CD4-positive, alpha-beta memory T cell (primary cell): Measurements from ENCODE around the gene GRPEL1. TPM values are rescaled to one million over a fixed set of nuclear protein-coding genes. Genes with fewer than 3 reads are reported as not detected.
A peak's percentile ranks its signal among the peaks of the same experiment; 100 is the strongest.

Experiments used
- CTCF ChIA-PET: fragments of 350-600 bp; sonication (Branson Sonifier 250); formaldehyde crosslinking; loops from one replicate; lab custom pipeline; 2021; ENCODE audit warnings: inconsistent platforms; ENCODE audit not compliant: partially characterized antibody; lab: Charles Lee
- POLR2A ChIA-PET: fragments of 350-600 bp; sonication (Branson Sonifier 250); formaldehyde crosslinking; loops from one replicate; lab custom pipeline; 2021; ENCODE audit not compliant: partially characterized antibody; lab: Charles Lee
- DNase-seq, 5 donors: peaks; one replicate each; pipeline versions ENCODE4 v3.0.0 to v3.0.0-alpha.2; 2020 to 2022; ENCODE audit warnings: mixed read lengths in 1 of 5
- H3K27ac ChIP-seq: one replicate; pipeline ENCODE4 v1.7.0; 2013; ENCODE audit warnings: low read depth, low read length
- H3K27me3 ChIP-seq: 2 replicates; pipeline ENCODE4 v1.7.0; 2013; ENCODE audit warnings: mild to moderate bottlenecking, low read length, moderate library complexity; ENCODE audit not compliant: insufficient read depth
- H3K36me3 ChIP-seq: 2 replicates; pipeline ENCODE4 v1.7.0; 2013; ENCODE audit warnings: mild to moderate bottlenecking, low read length, moderate library complexity; ENCODE audit not compliant: insufficient read depth
- H3K4me1 ChIP-seq: 2 replicates; pipeline ENCODE4 v1.7.0; 2013; ENCODE audit warnings: mild to moderate bottlenecking, low read length, moderate library complexity; ENCODE audit not compliant: insufficient read depth
- H3K4me3 ChIP-seq, 2 donors: one replicate each; pipeline ENCODE4 v1.7.0; 2013; ENCODE audit warnings: low read length in 2 of 2, mild to moderate bottlenecking in 1 of 2
- H3K9me3 ChIP-seq, 2 donors: one replicate each; pipeline ENCODE4 v1.7.0; 2013; ENCODE audit warnings: low read length in 2 of 2, control low read depth in 1 of 2; ENCODE audit not compliant: control insufficient read depth in 1 of 2
- H3K27ac Mint-ChIP-seq, 7 donors: one replicate each; pipeline ENCODE4 v1.8.0; 2020 to 2021; ENCODE audit warnings: mixed read lengths in 7 of 7, mild to moderate bottlenecking in 6 of 7, inconsistent platforms in 3 of 7, moderate library complexity in 3 of 7
- H3K27me3 Mint-ChIP-seq, 2 donors: one replicate each; pipeline ENCODE4 v1.8.0; 2020 to 2021; ENCODE audit warnings: mixed read lengths in 2 of 2
- H3K36me3 Mint-ChIP-seq, 2 donors: one replicate each; pipeline ENCODE4 v1.8.0; 2020 to 2021; ENCODE audit warnings: mixed read lengths in 2 of 2, inconsistent platforms in 1 of 2, mild to moderate bottlenecking in 1 of 2
- H3K4me1 Mint-ChIP-seq, 4 donors: one replicate each; pipeline ENCODE4 v1.8.0; 2020 to 2021; ENCODE audit warnings: mixed read lengths in 4 of 4, mild to moderate bottlenecking in 1 of 4
- H3K4me3 Mint-ChIP-seq, 8 donors: one replicate each; pipeline ENCODE4 v1.8.0; 2020 to 2021; ENCODE audit warnings: mixed read lengths in 8 of 8, mild to moderate bottlenecking in 7 of 8, moderate library complexity in 6 of 8, inconsistent platforms in 3 of 8
- H3K9me3 Mint-ChIP-seq, 8 donors: one replicate each; pipeline ENCODE4 v1.8.0; 2020 to 2021; ENCODE audit warnings: mixed read lengths in 8 of 8, mild to moderate bottlenecking in 5 of 8, inconsistent platforms in 3 of 8, moderate library complexity in 1 of 8
- intact Hi-C: fragments of 100-400 bp; cut with micrococcal nuclease; formaldehyde crosslinking; loops from one replicate; pipeline ENCODE4 v1.15.1; 2023
- polyA plus RNA-seq, 2 donors: library from polyadenylated mRNA; unstranded; fragments of 300-500 nt; fragmentation: Illumina TruSeq; gene quantifications; one replicate each; pipeline ENCODE4 v1.2.3, GENCODE V29; 2021
- total RNA-seq, 2 experiments: library from RNA; stranded (reverse); gene quantifications; one replicate each; pipeline ENCODE4 v1.2.3, GENCODE V29; 2021

Gene GRPEL1
- total and polyA plus RNA-seq, 4 experiments from 2014 or later = 35.3 to 77.2 (median 46.9) TPM

- intact Hi-C loops = no loop called here
- H3K4me3 ChIP-seq = no peak overlapping the region
- Mint-ChIP-seq H3K27me3 (peaks cover 0 to 2% of the 10 kb centered on the region in 2 donors), H3K9me3 (no peaks in the 10 kb centered on the region), H3K27ac (no peak overlapping the region), H3K36me3 (no peaks in the 10 kb centered on the region), H3K4me3 (no peak overlapping the region), H3K4me1 (peaks cover 6 to 19% (median 10%) of the 10 kb centered on the region in 4 donors)
- no peaks in the 10 kb centered on the region for H3K36me3 ChIP-seq
- ChIA-PET POLR2A (interaction anchor here (0.9 to 1.2 kb wide), 2 partner anchors 30 to 164 kb away, joined by 3 read pairs; partner anchors contain the start of genes TADA2B and TBC1D14), CTCF (interaction anchor here (8.2 to 11.0 kb wide), 2 partner anchors 32 to 355 kb away, joined by 114 to 204 read pairs; partner anchors contain the start of genes BLOC1S4 and TADA2B)
- no peaks in the 10 kb centered on the region for H3K9me3 ChIP-seq
- peaks cover 8% of the 10 kb centered on the region for H3K4me1 ChIP-seq
- no peaks in the 10 kb centered on the region for H3K27me3 ChIP-seq
- H3K27ac ChIP-seq = no peak overlapping the region
- no peak for DNase-seq
Observed at GRCh38 chr4:7073526-7074390, 5.9 kb upstream of the GRPEL1 start.

- H3K36me3 ChIP-seq = no peaks in the 10 kb centered on the region
- no peak for DNase-seq
- Mint-ChIP-seq H3K9me3 (peaks cover 0 to under 1% (median 0%) of the 10 kb centered on the region in 8 donors), H3K27me3 (peaks cover 0 to 2% of the 10 kb centered on the region in 2 donors), H3K4me3 (no peak overlapping the region), H3K27ac (no peak overlapping the region), H3K36me3 (peaks cover 0 to 1% of the 10 kb centered on the region in 2 donors), H3K4me1 (peaks cover 8 to 26% (median 15%) of the 10 kb centered on the region in 4 donors)
- ChIA-PET POLR2A (interaction anchor here (0.9 to 1.2 kb wide), 2 partner anchors 29 to 164 kb away, joined by 3 read pairs; partner anchors contain the start of genes TADA2B and TBC1D14), CTCF (interaction anchor here (1.6 to 11.0 kb wide), 4 partner anchors 31 to 354 kb away, joined by 3 to 204 read pairs (median 102); partner anchors contain the start of genes BLOC1S4, TADA2B and TBC1D14)
- no peaks in the 10 kb centered on the region for H3K9me3 ChIP-seq
- H3K4me1 ChIP-seq = peaks cover 11% of the 10 kb centered on the region
- H3K27ac ChIP-seq = no peak overlapping the region
- intact Hi-C loops = no loop called here
- H3K4me3 ChIP-seq = no peak overlapping the region
- H3K27me3 ChIP-seq = no peaks in the 10 kb centered on the region
Observed at GRCh38 chr4:7073059-7073458, 5.2 kb upstream of the GRPEL1 start.

- Mint-ChIP-seq H3K36me3 (peaks cover 0 to 10% of the 10 kb centered on the region in 2 donors), H3K27ac (peak overlapping the region in 5 of 7 donors; percentile 31 to 88 (median 78)), H3K9me3 (peaks cover 0 to 2% (median 0%) of the 10 kb centered on the region in 8 donors), H3K4me1 (peaks cover 13 to 45% (median 30%) of the 10 kb centered on the region in 4 donors), H3K27me3 (peaks cover 0 to 2% of the 10 kb centered on the region in 2 donors), H3K4me3 (peak overlapping the region; percentile 46 to 81 (median 58))
- POLR2A ChIA-PET = interaction anchor here (0.8 to 11.0 kb wide), 8 partner anchors 12 to 396 kb away, joined by 3 to 231 read pairs (median 4); partner anchors contain the start of genes TADA2B and TBC1D14
- no peaks in the 10 kb centered on the region for H3K36me3 ChIP-seq
- H3K4me3 ChIP-seq = no peak overlapping the region
- peak; percentile 83 to 87 (median 86) for DNase-seq
- peaks cover 26% of the 10 kb centered on the region for H3K4me1 ChIP-seq
- H3K27ac ChIP-seq = no peak overlapping the region
- CTCF ChIA-PET = interaction anchor here (0.6 to 11.0 kb wide), 41 partner anchors 8 to 432 kb away, joined by 3 to 204 read pairs (median 4); partner anchors contain the start of genes BLOC1S4, TADA2B and TBC1D14
- intact Hi-C loops = loop anchor here (1.0 kb wide), 3 partner anchors 97 to 197 kb away; no protein-coding TSS in a partner anchor
- H3K9me3 ChIP-seq = no peaks in the 10 kb centered on the region
- H3K27me3 ChIP-seq = no peaks in the 10 kb centered on the region
Observed at GRCh38 chr4:7070729-7071511, 3.1 kb upstream of the GRPEL1 start.

GRCh38 chr4:7068883-7069282, 1.0 kb upstream of the GRPEL1 start:
- peaks cover 20 to 58% (median 40%) of the 10 kb centered on the region in 4 donors for H3K4me1 Mint-ChIP-seq
- H3K27ac Mint-ChIP-seq = peak overlapping the region; percentile 82 to 98 (median 96)
- ChIA-PET CTCF (interaction anchor here (0.8 to 11.0 kb wide), 11 partner anchors 15 to 438 kb away, joined by 3 to 204 read pairs (median 23); partner anchors contain the start of genes BLOC1S4, TADA2B and TBC1D14), POLR2A (interaction anchor here (0.8 to 11.0 kb wide), 22 partner anchors 13 to 494 kb away, joined by 3 to 231 read pairs (median 9); partner anchors contain the start of genes BLOC1S4, MAN2B2, MRFAP1 and MRFAP1L1)
- peak overlapping the region; percentile 93 to 98 (median 96) for H3K4me3 Mint-ChIP-seq
- peak overlapping the region; percentile 69 for H3K27ac ChIP-seq
- peaks cover 7% of the 10 kb centered on the region for H3K36me3 ChIP-seq
- H3K4me1 ChIP-seq = peaks cover 42% of the 10 kb centered on the region
- peaks cover 0 to 2% (median 0%) of the 10 kb centered on the region in 8 donors for H3K9me3 Mint-ChIP-seq
- H3K4me3 ChIP-seq = peak overlapping the region; percentile 65 to 84
- intact Hi-C loops = loop anchor here (1.0 to 10.0 kb wide), 9 partner anchors 26 to 866 kb away; partner anchors contain the start of genes AFAP1, BLOC1S4, MRFAP1 and TADA2B
- H3K36me3 Mint-ChIP-seq = peaks cover 6 to 21% of the 10 kb centered on the region in 2 donors
- no peaks in the 10 kb centered on the region for H3K27me3 ChIP-seq
- DNase-seq = no peak
- H3K9me3 ChIP-seq = no peaks in the 10 kb centered on the region
- H3K27me3 Mint-ChIP-seq = peaks cover 0 to 2% of the 10 kb centered on the region in 2 donors

- H3K9me3 ChIP-seq = no peaks in the 10 kb centered on the region
- no peaks in the 10 kb centered on the region for H3K27me3 ChIP-seq
- DNase-seq = no peak
- Mint-ChIP-seq H3K36me3 (peaks cover 11 to 26% of the 10 kb centered on the region in 2 donors), H3K4me1 (peaks cover 20 to 64% (median 44%) of the 10 kb centered on the region in 4 donors), H3K9me3 (peaks cover 0 to 2% (median 0%) of the 10 kb centered on the region in 8 donors), H3K4me3 (peak overlapping the region; percentile 93 to 98 (median 96)), H3K27me3 (peaks cover 0 to 2% of the 10 kb centered on the region in 2 donors), H3K27ac (peak overlapping the region; percentile 82 to 98 (median 96))
- H3K27ac ChIP-seq = peak overlapping the region; percentile 69
- peaks cover 46% of the 10 kb centered on the region for H3K4me1 ChIP-seq
- H3K4me3 ChIP-seq = peak overlapping the region; percentile 65 to 84
- POLR2A ChIA-PET = interaction anchor here (0.7 to 11.0 kb wide), 30 partner anchors 12 to 494 kb away, joined by 3 to 231 read pairs (median 6); partner anchors contain the start of genes BLOC1S4, MAN2B2, MRFAP1 and TADA2B
- intact Hi-C loops = loop anchor here (1.0 to 10.0 kb wide), 9 partner anchors 25 to 866 kb away; partner anchors contain the start of genes AFAP1, BLOC1S4, MRFAP1 and TADA2B
- peaks cover 12% of the 10 kb centered on the region for H3K36me3 ChIP-seq
- CTCF ChIA-PET = interaction anchor here (0.9 to 11.0 kb wide), 13 partner anchors 14 to 350 kb away, joined by 3 to 204 read pairs (median 22); partner anchors contain the start of genes BLOC1S4, TADA2B and TBC1D14
Observed at GRCh38 chr4:7068279-7068842, 497 bp upstream of the GRPEL1 start.
